IMR-90 (cell line): ENCODE data around the gene CHP1. TPM values are rescaled to one million over a fixed set of nuclear protein-coding genes. Genes with fewer than 3 reads are reported as not detected.
A peak's percentile ranks its signal among the peaks of the same experiment; 100 is the strongest.

Experiments
- ATAC-seq: fragments of 200-7000 bp; cut with Tn5 transposase; 2 replicates; pipeline ENCODE4 v1.9.1; 2020; ENCODE audit warnings: low read depth, mild to moderate bottlenecking, moderate library complexity
- BruUV-seq: library from RNA; stranded (reverse); fragments of 400-500 nt; replicated peaks from 2 replicates; lab custom pipeline; 2021; lab: Mats Ljungman, UMichigan
- CTCF ChIA-PET: fragments of 300-600 bp; formaldehyde crosslinking; extraction: SDS; loops from one replicate; lab custom pipeline; 2021; ENCODE audit warnings: antibody characterized with exemption; lab: Yijun Ruan, JAX
- POLR2A ChIA-PET: fragments of 300-600 bp; sonication (Branson Sonifier 250); formaldehyde crosslinking; loops from one replicate; lab custom pipeline; 2022; ENCODE audit warnings: antibody characterized with exemption; ENCODE audit not compliant: unreplicated experiment; lab: Charles Lee
- DNase-seq: peaks from one replicate; pipeline ENCODE4 v3.0.0; 2013
- H2AFZ ChIP-seq: replicated peaks from 2 replicates; pipeline ENCODE3; 2013; ENCODE audit warnings: low read length, mild to moderate bottlenecking; ENCODE audit not compliant: poor library complexity
- H2AK5ac ChIP-seq: 2 replicates; pipeline ENCODE4 v1.6.1; 2013; ENCODE audit warnings: low read depth, low read length, inconsistent platforms
- H2AK9ac ChIP-seq: replicated peaks from 2 replicates; pipeline ENCODE3; 2013; ENCODE audit warnings: mild to moderate bottlenecking, low read depth, low read length, moderate library complexity; ENCODE audit not compliant: poor library complexity
- H2BK120ac ChIP-seq: 2 replicates; pipeline ENCODE4 v1.6.1; 2013; ENCODE audit warnings: low read depth, low read length, inconsistent platforms
- H2BK15ac ChIP-seq: 3 replicates; pipeline ENCODE4 v1.6.1; 2013; ENCODE audit warnings: low read depth, low read length, inconsistent platforms
- H2BK20ac ChIP-seq: 2 replicates; pipeline ENCODE4 v1.6.1; 2013; ENCODE audit warnings: low read depth, mild to moderate bottlenecking, inconsistent platforms, low read length, moderate library complexity
- H2BK5ac ChIP-seq: 2 replicates; pipeline ENCODE4 v1.6.1; 2013; ENCODE audit warnings: mild to moderate bottlenecking, low read depth, low read length, inconsistent platforms; ENCODE audit not compliant: poor library complexity, severe bottlenecking
- H3K14ac ChIP-seq: replicated peaks from 2 replicates; pipeline ENCODE4 v1.6.1; 2013; ENCODE audit warnings: low read depth, low read length, inconsistent platforms
- H3K18ac ChIP-seq: 2 replicates; pipeline ENCODE4 v1.6.1; 2013; ENCODE audit warnings: low read depth, low read length, control low read depth
- H3K23ac ChIP-seq: 2 replicates; pipeline ENCODE4 v1.6.1; 2013; ENCODE audit warnings: low read depth, low read length, inconsistent platforms
- H3K27ac ChIP-seq: 2 replicates; pipeline ENCODE4 v1.5.1; 2013; ENCODE audit warnings: mild to moderate bottlenecking, control low read depth, low read length; ENCODE audit not compliant: insufficient read depth
- H3K27me3 ChIP-seq: 2 replicates; pipeline ENCODE4 v1.6.1; 2013; ENCODE audit warnings: low read length; ENCODE audit not compliant: control insufficient read depth, insufficient read depth
- H3K36me3 ChIP-seq: 2 replicates; pipeline ENCODE4 v1.6.1; 2013; ENCODE audit warnings: low read length, mixed read lengths; ENCODE audit not compliant: control insufficient read depth, insufficient read depth
- H3K4ac ChIP-seq: 2 replicates; pipeline ENCODE4 v1.6.1; 2013; ENCODE audit warnings: low read depth, low read length, inconsistent platforms
- H3K4me1 ChIP-seq: 2 replicates; pipeline ENCODE4 v1.6.1; 2013; ENCODE audit warnings: low read length, mixed read lengths; ENCODE audit not compliant: control insufficient read depth, insufficient read depth
- H3K4me2 ChIP-seq: 2 replicates; pipeline ENCODE4 v1.6.1; 2013; ENCODE audit warnings: low read depth, mild to moderate bottlenecking, control low read depth, low read length, moderate library complexity
- H3K4me3 ChIP-seq: 2 replicates; pipeline ENCODE4 v1.5.1; 2013; ENCODE audit warnings: low read depth, mild to moderate bottlenecking, control low read depth, low read length, moderate library complexity; ENCODE audit not compliant: insufficient read depth
- H3K56ac ChIP-seq: 2 replicates; pipeline ENCODE4 v1.6.1; 2013; ENCODE audit warnings: low read length, inconsistent platforms; ENCODE audit not compliant: insufficient read depth; ENCODE audit errors: extremely low read depth
- H3K79me1 ChIP-seq, 2 experiments: 2 replicates each; pipeline ENCODE4 v1.6.1; 2013; ENCODE audit warnings: low read length in 2 of 2, inconsistent platforms in 1 of 2, low read depth in 1 of 2
- H3K9ac ChIP-seq: 2 replicates; pipeline ENCODE4 v1.6.1; 2013; ENCODE audit warnings: low read depth, low read length, control low read depth
- H3K9me1 ChIP-seq: 2 replicates; pipeline ENCODE4 v1.6.1; 2013; ENCODE audit warnings: low read length, inconsistent platforms; ENCODE audit not compliant: insufficient read depth
- H3K9me3 ChIP-seq: 2 replicates; pipeline ENCODE4 v1.6.1; 2013; ENCODE audit warnings: low read length; ENCODE audit not compliant: control insufficient read depth, insufficient read depth
- H4K20me1 ChIP-seq: 2 replicates; pipeline ENCODE4 v1.6.1; 2013; ENCODE audit warnings: low read length, inconsistent platforms; ENCODE audit not compliant: insufficient read depth
- H4K5ac ChIP-seq: 2 replicates; pipeline ENCODE4 v1.6.1; 2013; ENCODE audit warnings: mild to moderate bottlenecking, low read depth, low read length, control low read depth
- H4K8ac ChIP-seq, 2 experiments: 2 replicates each; pipeline ENCODE4 v1.6.1; 2013; ENCODE audit warnings: low read depth in 2 of 2, low read length in 2 of 2, control low read depth in 1 of 2, inconsistent platforms in 1 of 2
- H4K91ac ChIP-seq: 2 replicates; pipeline ENCODE4 v1.6.1; 2013; ENCODE audit warnings: low read depth, low read length, inconsistent platforms; ENCODE audit not compliant: insufficient read depth
- BHLHE40 ChIP-seq: fragments of 150-350 bp; IDR thresholded peaks from 2 replicates; pipeline ENCODE4 v1.6.1; 2016; ENCODE audit warnings: mild to moderate bottlenecking, low read depth, low read length
- CEBPB ChIP-seq: IDR thresholded peaks from 2 replicates; pipeline ENCODE4 v1.6.1; 2012; ENCODE audit warnings: low read depth, low read length, improper control_type of control experiment
- CHD1 ChIP-seq: IDR thresholded peaks from 2 replicates; pipeline ENCODE4 v1.6.1; 2012; ENCODE audit warnings: low read depth, low read length, improper control_type of control experiment
- FOS ChIP-seq: fragments of 150-350 bp; IDR thresholded peaks from 2 replicates; pipeline ENCODE4 v1.6.1; 2016; ENCODE audit warnings: low read depth, low read length
- MAFK ChIP-seq: IDR thresholded peaks from 2 replicates; pipeline ENCODE4 v1.6.1; 2012; ENCODE audit warnings: low read depth, low read length, improper control_type of control experiment
- MAZ ChIP-seq: IDR thresholded peaks from 2 replicates; pipeline ENCODE4 v1.6.1; 2012; ENCODE audit warnings: low read depth, mild to moderate bottlenecking, low read length, improper control_type of control experiment, moderate library complexity, borderline replicate concordance
- MXI1 ChIP-seq: IDR thresholded peaks from 2 replicates; pipeline ENCODE4 v1.6.1; 2012; ENCODE audit warnings: low read depth, mild to moderate bottlenecking, low read length, moderate library complexity, borderline replicate concordance
- NFE2L2 ChIP-seq: fragments of 150-350 bp; IDR thresholded peaks from 2 replicates; pipeline ENCODE4 v1.6.1; 2016; ENCODE audit warnings: low read depth, mild to moderate bottlenecking, low read length
- POLR2A ChIP-seq: IDR thresholded peaks from 2 replicates; pipeline ENCODE4 v1.6.1; 2012; ENCODE audit warnings: mild to moderate bottlenecking, low read depth, low read length
- RAD21 ChIP-seq: IDR thresholded peaks from 2 replicates; pipeline ENCODE4 v1.6.1; 2012; ENCODE audit warnings: low read length, improper control_type of control experiment
- RCOR1 ChIP-seq: IDR thresholded peaks from 2 replicates; pipeline ENCODE4 v1.6.1; 2012; ENCODE audit warnings: mild to moderate bottlenecking, low read length, improper control_type of control experiment; ENCODE audit not compliant: insufficient replicate concordance
- RFX5 ChIP-seq: IDR thresholded peaks from 2 replicates; pipeline ENCODE4 v1.8.0; 2012; ENCODE audit warnings: low read depth, mild to moderate bottlenecking, low read length, moderate library complexity
- SMC3 ChIP-seq: fragments of 150-350 bp; IDR thresholded peaks from 2 replicates; pipeline ENCODE4 v1.6.1; 2016; ENCODE audit warnings: low read depth, mild to moderate bottlenecking, antibody characterized with exemption, low read length, moderate library complexity
- WGBS, 2 experiments: methylation state at CpG; one replicate each; pipeline versions ENCODE4 v1.1.5 to v1.1.7; 2013; ENCODE audit warnings: missing lambda C conversion rate in 2 of 2; ENCODE audit not compliant: insufficient read length in 1 of 2; ENCODE audit errors: extremely low coverage in 2 of 2; 5-methylcytosine and 5-hydroxymethylcytosine counted together
- dilution Hi-C: fragments of 300-500 bp; cut with HindIII; formaldehyde crosslinking; loops from one replicate; pipeline ENCODE4 v1.14.3; 2018; ENCODE audit warnings: low sequenced_read_pairs; ENCODE audit not compliant: unreplicated experiment
- in situ Hi-C: fragments of 300-500 bp; cut with MboI; formaldehyde crosslinking; loops from 3 replicates; pipeline ENCODE4 v1.14.3; 2019; ENCODE audit warnings: low sequenced_read_pairs, inconsistent platforms, mixed read lengths
- intact Hi-C: fragments of 100-400 bp; cut with micrococcal nuclease; formaldehyde crosslinking; loops from 2 replicates; pipeline ENCODE4 v1.10.0; 2022
- polyA plus RNA-seq, 3 experiments: library from polyadenylated mRNA; depleted of rRNA; stranded (reverse); fragments of >200 nt; gene quantifications; 2 replicates each; pipeline ENCODE4 v1.2.3, GENCODE V29; 2012; ENCODE audit warnings: low replicate concordance in 1 of 3
- total RNA-seq: library from RNA; depleted of rRNA; stranded (reverse); fragments of >200 nt; gene quantifications from 2 replicates; pipeline ENCODE4 v1.2.3, GENCODE V29; 2012
- TF ChIP-seq, protein P1 (sequence below): conservative IDR thresholded peaks from 2 replicates; pipeline ENCODE4 v1.5.1; 2012; ENCODE audit warnings: mild to moderate bottlenecking, low read depth, low read length, improper control_type of control experiment
- TF ChIP-seq, protein P2 (sequence below): fragments of 150-350 bp; IDR thresholded peaks from 2 replicates; pipeline ENCODE4 v1.6.1; 2016; ENCODE audit warnings: low read depth, mild to moderate bottlenecking, low read length, moderate library complexity, borderline replicate concordance
- TF ChIP-seq, protein P3 (sequence below): fragments of 150-350 bp; IDR thresholded peaks from 2 replicates; pipeline ENCODE4 v1.6.1; 2017; ENCODE audit warnings: mild to moderate bottlenecking, antibody characterized with exemption, low read length, low read depth

The CHP1 gene
- total and polyA plus RNA-seq, 2 of the 4 experiments (the other 2 are of a cell fraction): 39.2 to 96.1 TPM

DNA sequence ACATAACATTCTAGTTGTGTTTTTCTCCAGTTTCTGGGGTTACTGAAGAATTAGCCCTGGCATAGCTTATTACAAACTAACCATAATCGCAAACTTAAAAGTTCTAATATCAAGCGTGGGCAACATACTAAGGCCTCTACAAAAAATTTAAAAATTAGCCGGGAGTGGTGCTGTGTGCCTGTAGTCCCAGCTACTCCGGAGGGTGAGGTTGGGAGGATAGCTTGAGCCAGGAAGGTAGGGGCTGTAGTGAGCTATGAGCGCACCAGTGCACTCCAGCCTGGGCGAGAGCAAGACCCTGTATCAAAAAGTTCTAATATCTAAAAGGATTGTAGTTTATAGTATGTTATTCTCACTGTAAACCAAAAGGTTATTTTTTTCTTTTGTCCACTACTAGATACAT, 100.2 kb downstream of the CHP1 start:
- no CpG with 5 or more reads among the region's 6 CpGs for WGBS, 2 experiments
- H2BK20ac ChIP-seq: no peak overlapping the region
- H2AK9ac ChIP-seq: no peak overlapping the region
- CTCF ChIA-PET: no interaction called here
- no peaks in the 10 kb centered on the region for H3K36me3 ChIP-seq
- H2BK5ac ChIP-seq: no peak overlapping the region
- no peaks in the 10 kb centered on the region for H3K4me1 ChIP-seq
- intact Hi-C loops: loop anchor here (5.0 kb wide), 2 partner anchors 49 to 99 kb away; partner anchors contain the start of genes CHP1 and EXD1
- no peak overlapping the region for H3K14ac ChIP-seq
- dilution Hi-C loops: no loop called here
- H3K9ac ChIP-seq: peak overlapping the region; percentile 47; the same call in 1 of the 2 replicates
- H3K27ac ChIP-seq: no peak overlapping the region
- in situ Hi-C loops: no loop called here
- H3K23ac ChIP-seq: no peak overlapping the region
- no peak overlapping the region for H3K18ac ChIP-seq
- no peaks in the 10 kb centered on the region for H3K27me3 ChIP-seq
- no peak overlapping the region for H3K4ac ChIP-seq
- H2BK120ac ChIP-seq: no peak overlapping the region
- no peaks in the 10 kb centered on the region for H3K9me3 ChIP-seq
- H3K4me2 ChIP-seq: peak overlapping the region; percentile 90; the same call in 1 of the 2 replicates
- TF ChIP-seq, protein P1, sequence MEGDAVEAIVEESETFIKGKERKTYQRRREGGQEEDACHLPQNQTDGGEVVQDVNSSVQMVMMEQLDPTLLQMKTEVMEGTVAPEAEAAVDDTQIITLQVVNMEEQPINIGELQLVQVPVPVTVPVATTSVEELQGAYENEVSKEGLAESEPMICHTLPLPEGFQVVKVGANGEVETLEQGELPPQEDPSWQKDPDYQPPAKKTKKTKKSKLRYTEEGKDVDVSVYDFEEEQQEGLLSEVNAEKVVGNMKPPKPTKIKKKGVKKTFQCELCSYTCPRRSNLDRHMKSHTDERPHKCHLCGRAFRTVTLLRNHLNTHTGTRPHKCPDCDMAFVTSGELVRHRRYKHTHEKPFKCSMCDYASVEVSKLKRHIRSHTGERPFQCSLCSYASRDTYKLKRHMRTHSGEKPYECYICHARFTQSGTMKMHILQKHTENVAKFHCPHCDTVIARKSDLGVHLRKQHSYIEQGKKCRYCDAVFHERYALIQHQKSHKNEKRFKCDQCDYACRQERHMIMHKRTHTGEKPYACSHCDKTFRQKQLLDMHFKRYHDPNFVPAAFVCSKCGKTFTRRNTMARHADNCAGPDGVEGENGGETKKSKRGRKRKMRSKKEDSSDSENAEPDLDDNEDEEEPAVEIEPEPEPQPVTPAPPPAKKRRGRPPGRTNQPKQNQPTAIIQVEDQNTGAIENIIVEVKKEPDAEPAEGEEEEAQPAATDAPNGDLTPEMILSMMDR: no peak
- TF ChIP-seq, protein P2, sequence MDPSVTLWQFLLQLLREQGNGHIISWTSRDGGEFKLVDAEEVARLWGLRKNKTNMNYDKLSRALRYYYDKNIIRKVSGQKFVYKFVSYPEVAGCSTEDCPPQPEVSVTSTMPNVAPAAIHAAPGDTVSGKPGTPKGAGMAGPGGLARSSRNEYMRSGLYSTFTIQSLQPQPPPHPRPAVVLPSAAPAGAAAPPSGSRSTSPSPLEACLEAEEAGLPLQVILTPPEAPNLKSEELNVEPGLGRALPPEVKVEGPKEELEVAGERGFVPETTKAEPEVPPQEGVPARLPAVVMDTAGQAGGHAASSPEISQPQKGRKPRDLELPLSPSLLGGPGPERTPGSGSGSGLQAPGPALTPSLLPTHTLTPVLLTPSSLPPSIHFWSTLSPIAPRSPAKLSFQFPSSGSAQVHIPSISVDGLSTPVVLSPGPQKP: no peak
- no peak for TF ChIP-seq CHD1
- no peak for TF ChIP-seq RFX5
- no peak for TF ChIP-seq FOS
- TF ChIP-seq MAFK: no peak
- TF ChIP-seq, protein P3, sequence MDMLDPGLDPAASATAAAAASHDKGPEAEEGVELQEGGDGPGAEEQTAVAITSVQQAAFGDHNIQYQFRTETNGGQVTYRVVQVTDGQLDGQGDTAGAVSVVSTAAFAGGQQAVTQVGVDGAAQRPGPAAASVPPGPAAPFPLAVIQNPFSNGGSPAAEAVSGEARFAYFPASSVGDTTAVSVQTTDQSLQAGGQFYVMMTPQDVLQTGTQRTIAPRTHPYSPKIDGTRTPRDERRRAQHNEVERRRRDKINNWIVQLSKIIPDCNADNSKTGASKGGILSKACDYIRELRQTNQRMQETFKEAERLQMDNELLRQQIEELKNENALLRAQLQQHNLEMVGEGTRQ: no peak
- no peak for TF ChIP-seq NFE2L2
- no peak for TF ChIP-seq POLR2A
- no peak for TF ChIP-seq RCOR1
- TF ChIP-seq CEBPB: no peak
- TF ChIP-seq BHLHE40: no peak
- TF ChIP-seq RAD21: no peak
- TF ChIP-seq SMC3: no peak
- TF ChIP-seq MXI1: no peak
- TF ChIP-seq MAZ: no peak
- H3K9me1 ChIP-seq: no peaks in the 10 kb centered on the region; the same call in 1 of the 2 replicates
- H4K5ac ChIP-seq: no peak overlapping the region
- peak overlapping the region; percentile 48 for H2AFZ ChIP-seq
- no peak overlapping the region for H2AK5ac ChIP-seq
- H4K20me1 ChIP-seq: no peaks in the 10 kb centered on the region
- H2BK15ac ChIP-seq: no peak overlapping the region
- POLR2A ChIA-PET: no interaction called here
- H3K4me3 ChIP-seq: no peak overlapping the region
- no peak for DNase-seq
- no TSS peak for BruUV-seq
- no peak for ATAC-seq
- H4K91ac ChIP-seq: no peak overlapping the region
- H4K8ac ChIP-seq: peak overlapping the region in 1 of 2 experiments; percentile 74; a peak in 1 of 4 replicates
- H3K56ac ChIP-seq: no peak overlapping the region; the same call in 1 of the 2 replicates
- H3K79me1 ChIP-seq: peaks cover 7 to 23% of the 10 kb centered on the region in 2 experiments; a peak in 2 of 4 replicates
